ENCODE measurements around the gene KHDC4. TPM values are rescaled to one million over a fixed set of nuclear protein-coding genes. Genes with fewer than 3 reads are reported as not detected.

KHDC4 gene
- total and polyA plus RNA-seq, 12 donors: 14.3 to 33.8 (median 22.0) TPM

DNA sequence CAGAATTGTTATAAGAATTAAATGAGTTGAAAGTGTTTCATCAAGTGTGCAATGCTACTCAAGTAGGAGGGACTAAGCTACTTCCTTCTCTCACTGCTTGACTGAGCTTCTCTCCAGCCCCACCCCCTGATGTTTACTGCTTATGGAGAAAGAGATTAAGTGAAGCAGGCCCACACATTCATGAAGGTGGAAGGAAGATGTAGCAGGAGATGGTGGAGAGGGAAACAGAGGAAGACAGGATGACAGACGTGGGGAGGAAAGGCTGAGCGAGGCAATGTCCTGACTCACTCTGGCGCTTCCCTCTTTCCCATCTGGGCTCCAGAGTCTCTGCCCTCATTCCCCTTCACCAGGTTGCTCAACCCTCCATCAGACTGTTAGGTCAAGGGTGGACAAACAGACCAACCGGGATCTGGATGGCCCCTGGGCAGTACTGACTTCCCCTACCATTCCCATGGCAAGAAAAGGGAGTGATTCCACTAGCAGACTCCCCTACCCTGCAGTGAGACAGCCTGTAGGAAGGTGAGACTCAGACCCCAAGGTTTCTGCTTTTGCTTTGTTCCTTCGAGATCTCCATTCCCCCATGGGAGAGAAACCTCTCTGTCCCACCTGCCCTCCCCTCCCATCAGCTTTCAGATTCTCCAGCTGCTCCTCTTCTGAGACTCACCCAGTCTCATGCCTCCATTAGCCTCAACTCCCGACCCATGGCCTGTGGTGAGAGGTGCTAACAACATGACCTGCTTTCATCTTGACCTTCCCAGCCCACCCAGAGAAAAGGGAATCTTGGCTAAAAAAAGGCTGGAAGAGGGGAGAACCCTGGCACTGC is 47.3 kb upstream of the KHDC4 start:
- Histone ChIP-seq H3K4me1 (peaks cover 29 to 81% (median 62%) of the 10 kb centered on the region in 9 donors), H3K36me3 (no peaks in the 10 kb centered on the region), H3K27me3 (no peaks in the 10 kb centered on the region), H3K4me3 (peak overlapping the region in 9 of 10 donors; percentile 19 to 97 (median 79)), H3K9me3 (no peaks in the 10 kb centered on the region), H3K27ac (peak overlapping the region in 9 of 10 donors; percentile 86 to 99 (median 97))
- 50 to 51% methylated on average over 6 of the region's 6 CpGs for WGBS, 2 donors
- TF ChIP-seq, protein P1, sequence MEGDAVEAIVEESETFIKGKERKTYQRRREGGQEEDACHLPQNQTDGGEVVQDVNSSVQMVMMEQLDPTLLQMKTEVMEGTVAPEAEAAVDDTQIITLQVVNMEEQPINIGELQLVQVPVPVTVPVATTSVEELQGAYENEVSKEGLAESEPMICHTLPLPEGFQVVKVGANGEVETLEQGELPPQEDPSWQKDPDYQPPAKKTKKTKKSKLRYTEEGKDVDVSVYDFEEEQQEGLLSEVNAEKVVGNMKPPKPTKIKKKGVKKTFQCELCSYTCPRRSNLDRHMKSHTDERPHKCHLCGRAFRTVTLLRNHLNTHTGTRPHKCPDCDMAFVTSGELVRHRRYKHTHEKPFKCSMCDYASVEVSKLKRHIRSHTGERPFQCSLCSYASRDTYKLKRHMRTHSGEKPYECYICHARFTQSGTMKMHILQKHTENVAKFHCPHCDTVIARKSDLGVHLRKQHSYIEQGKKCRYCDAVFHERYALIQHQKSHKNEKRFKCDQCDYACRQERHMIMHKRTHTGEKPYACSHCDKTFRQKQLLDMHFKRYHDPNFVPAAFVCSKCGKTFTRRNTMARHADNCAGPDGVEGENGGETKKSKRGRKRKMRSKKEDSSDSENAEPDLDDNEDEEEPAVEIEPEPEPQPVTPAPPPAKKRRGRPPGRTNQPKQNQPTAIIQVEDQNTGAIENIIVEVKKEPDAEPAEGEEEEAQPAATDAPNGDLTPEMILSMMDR (IDR thresholded peaks at IDR 0.05): no peak
- intact Hi-C loops (cut with DNase I): loop anchor here in 1 of 10 donors (5.0 kb wide), 1 partner anchor 39 kb away; the partner anchor contains the start of gene RXFP4
- ATAC-seq: peak in 1 of 8 donors; percentile 18
- no peak for DNase-seq

- Histone ChIP-seq H3K4me3 (peak overlapping the region; percentile 66 to 97 (median 88)), H3K4me1 (peaks cover 35 to 89% (median 76%) of the 10 kb centered on the region in 9 donors), H3K27me3 (no peaks in the 10 kb centered on the region), H3K9me3 (no peaks in the 10 kb centered on the region), H3K27ac (peak overlapping the region; percentile 86 to 99 (median 96)), H3K36me3 (no peaks in the 10 kb centered on the region)
- DNase-seq: peak; percentile 58 to 79
- peak; percentile 26 to 84 (median 64) for ATAC-seq
- intact Hi-C loops (cut with DNase I): loop anchor here in 5 of 10 donors (2.0 to 5.0 kb wide), 2 partner anchors 17 to 37 kb away; partner anchors contain the start of gene RXFP4 (in 5 of the 5)
- TF ChIP-seq, protein P1 (IDR thresholded peaks at IDR 0.05): no peak
- WGBS, 2 donors: 0 to 2% methylated on average over 4 of the region's 4 CpGs
These were observed 45.6 kb upstream of the KHDC4 start for GRCh38 chr1:155979597-155980343.

- H3K27me3 ChIP-seq: no peaks in the 10 kb centered on the region
- 1 to 2% methylated on average over 8 of the region's 8 CpGs for whole genome bisulfite sequencing, 2 donors
- intact Hi-C loops (cut with DNase I): loop anchor here in 4 of 10 donors (2.0 to 5.0 kb wide), 2 partner anchors 16 to 37 kb away; partner anchors contain the start of gene RXFP4 (in 4 of the 4)
- TF ChIP-seq, protein P1 (IDR thresholded peaks at IDR 0.05): no peak
- peaks cover 0 to 6% (median 0%) of the 10 kb centered on the region in 9 donors for H3K36me3 ChIP-seq
- H3K4me1 ChIP-seq: peaks cover 38 to 89% (median 80%) of the 10 kb centered on the region in 9 donors
- peak overlapping the region; percentile 66 to 97 (median 88) for H3K4me3 ChIP-seq
- no peaks in the 10 kb centered on the region for H3K9me3 ChIP-seq
- ATAC-seq (peak; percentile 14 to 52 (median 30)), DNase-seq (no peak)
- H3K27ac ChIP-seq: peak overlapping the region; percentile 86 to 99 (median 96)
These were observed 44.8 kb upstream of the KHDC4 start for GRCh38 chr1:155978973-155979429.
